ENCODE measurements around the gene RHNO1.
"Not testable (repeated sequence)": the region's sequence is repeated elsewhere in the genome, so short reads cannot be mapped to it uniquely, and the experiment has no call there.

The RHNO1 gene

GRCh38 chr12:2860170-2860569, 16.9 kb upstream of the RHNO1 start:
- no peak for DNase-seq

GRCh38 chr12:2862876-2863275, 14.1 kb upstream of the RHNO1 start:
- DNase-seq, result no peak

- DNase-seq, result not testable (repeated sequence)
Observed at GRCh38 chr12:2863402-2863801, 13.6 kb upstream of the RHNO1 start.

- DNase-seq, result no peak
Observed at GRCh38 chr12:2864198-2864597, 12.8 kb upstream of the RHNO1 start.

- DNase-seq, result not testable (repeated sequence)
Observed at GRCh38 chr12:2868986-2869632, 7.9 kb upstream of the RHNO1 start.

GRCh38 chr12:2876431-2877046, 484 bp upstream of the RHNO1 start:
- DNase-seq, result peak in 1 of 2 donors; percentile 16

- DNase-seq, result peak in 1 of 2 donors; percentile 13
Observed at GRCh38 chr12:2877953-2878732, 1.1 kb downstream of the RHNO1 start.

- DNase-seq, result no peak
Observed at GRCh38 chr12:2879853-2880252, 2.8 kb downstream of the RHNO1 start.

GRCh38 chr12:2884810-2885209, 7.8 kb downstream of the RHNO1 start:
- DNase-seq, result no peak

GRCh38 chr12:2886768-2887450, 9.9 kb downstream of the RHNO1 start:
- no peak for DNase-seq

- no peak for DNase-seq
Observed at GRCh38 chr12:2890001-2890387, 13.0 kb downstream of the RHNO1 start.

GRCh38 chr12:2890388-2891239, 13.6 kb downstream of the RHNO1 start, which contains the start of gene TULP3:
Gene TULP3 (plus strand): TSS chr12:2890891. CDS start chr12:2890948, 57 bp downstream.
- peak; percentile 98 to 99 for DNase-seq

- peak in 1 of 2 donors; percentile 12 for DNase-seq
Observed at GRCh38 chr12:2891240-2892053, 14.4 kb downstream of the RHNO1 start.

- DNase-seq, result no peak
Observed at GRCh38 chr12:2892246-2892645, 15.2 kb downstream of the RHNO1 start.

GRCh38 chr12:2893007-2893406, 16.0 kb downstream of the RHNO1 start:
- no peak for DNase-seq

GRCh38 chr12:2895051-2895451, 18.0 kb downstream of the RHNO1 start:
- DNase-seq, result no peak

- no peak for DNase-seq
Observed at GRCh38 chr12:2895511-2895910, 18.5 kb downstream of the RHNO1 start.

GRCh38 chr12:2897418-2897817, 20.4 kb downstream of the RHNO1 start:
- no peak for DNase-seq

- DNase-seq, result no peak
Observed at GRCh38 chr12:2900642-2901041, 23.6 kb downstream of the RHNO1 start.

GRCh38 chr12:2902272-2902880, 25.4 kb downstream of the RHNO1 start:
- DNase-seq, result no peak

GRCh38 chr12:2904260-2904659, 27.2 kb downstream of the RHNO1 start:
- no peak for DNase-seq

Data from CD4-positive, alpha-beta T cell treated with Interleukin-4 for 1 hour (primary cell).